ENCODE results near the gene DCLRE1B. TPM values are rescaled to one million over a fixed set of nuclear protein-coding genes. Genes with fewer than 3 reads are reported as not detected.
"Not testable (repeated sequence)": the region's sequence is repeated elsewhere in the genome, so short reads cannot be mapped to it uniquely, and the experiment has no call there.

Gene DCLRE1B
- total RNA-seq, 2 donors from 2014 or later = 5.4 to 9.5 TPM

GRCh38 chr1:113946112-113946511 is 41.0 kb downstream of the DCLRE1B start:
- TF ChIP-seq, protein P1, sequence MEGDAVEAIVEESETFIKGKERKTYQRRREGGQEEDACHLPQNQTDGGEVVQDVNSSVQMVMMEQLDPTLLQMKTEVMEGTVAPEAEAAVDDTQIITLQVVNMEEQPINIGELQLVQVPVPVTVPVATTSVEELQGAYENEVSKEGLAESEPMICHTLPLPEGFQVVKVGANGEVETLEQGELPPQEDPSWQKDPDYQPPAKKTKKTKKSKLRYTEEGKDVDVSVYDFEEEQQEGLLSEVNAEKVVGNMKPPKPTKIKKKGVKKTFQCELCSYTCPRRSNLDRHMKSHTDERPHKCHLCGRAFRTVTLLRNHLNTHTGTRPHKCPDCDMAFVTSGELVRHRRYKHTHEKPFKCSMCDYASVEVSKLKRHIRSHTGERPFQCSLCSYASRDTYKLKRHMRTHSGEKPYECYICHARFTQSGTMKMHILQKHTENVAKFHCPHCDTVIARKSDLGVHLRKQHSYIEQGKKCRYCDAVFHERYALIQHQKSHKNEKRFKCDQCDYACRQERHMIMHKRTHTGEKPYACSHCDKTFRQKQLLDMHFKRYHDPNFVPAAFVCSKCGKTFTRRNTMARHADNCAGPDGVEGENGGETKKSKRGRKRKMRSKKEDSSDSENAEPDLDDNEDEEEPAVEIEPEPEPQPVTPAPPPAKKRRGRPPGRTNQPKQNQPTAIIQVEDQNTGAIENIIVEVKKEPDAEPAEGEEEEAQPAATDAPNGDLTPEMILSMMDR (IDR thresholded peaks at IDR 0.05) = no peak
- no peaks in the 10 kb centered on the region for H3K4me1 ChIP-seq
- no peak overlapping the region for H3K9ac ChIP-seq (ENCODE audit: low read depth in 2 of 2, low read length in 2 of 2)
- H3K36me3 ChIP-seq = no peaks in the 10 kb centered on the region
- H3K27me3 ChIP-seq = no peaks in the 10 kb centered on the region
- no peak overlapping the region for H3K27ac ChIP-seq
- H3K4me3 ChIP-seq = no peak overlapping the region
- H3K9me3 ChIP-seq = no peaks in the 10 kb centered on the region
- DNase-seq = no peak
- intact Hi-C loops (cut with DNase I) = loop anchor here (2.0 kb wide), 1 partner anchor 13 kb away; no protein-coding TSS in a partner anchor

- Histone ChIP-seq H3K36me3 (no peaks in the 10 kb centered on the region), H3K27ac (peak overlapping the region; percentile 27), H3K4me3 (no peak overlapping the region), H3K4me1 (no peaks in the 10 kb centered on the region), H3K9ac (ENCODE audit: low read depth in 2 of 2, low read length in 2 of 2) (peak overlapping the region in 1 of 2 donors; percentile 6), H3K27me3 (no peaks in the 10 kb centered on the region), H3K9me3 (no peaks in the 10 kb centered on the region)
- no peak for DNase-seq
- TF ChIP-seq, protein P1 (IDR thresholded peaks at IDR 0.05) = no peak
- intact Hi-C loops (cut with DNase I) = loop anchor here (2.0 kb wide), 1 partner anchor 14 kb away; no protein-coding TSS in a partner anchor
Measured at GRCh38 chr1:113946678-113947387, 41.7 kb downstream of the DCLRE1B start.

GRCh38 chr1:113947388-113948107 is 42.4 kb downstream of the DCLRE1B start:
- TF ChIP-seq, protein P1 (IDR thresholded peaks at IDR 0.05) = no peak
- Histone ChIP-seq H3K36me3 (no peaks in the 10 kb centered on the region), H3K27me3 (no peaks in the 10 kb centered on the region), H3K27ac (peak overlapping the region; percentile 27), H3K4me1 (no peaks in the 10 kb centered on the region), H3K4me3 (no peak overlapping the region), H3K9ac (ENCODE audit: low read depth in 2 of 2, low read length in 2 of 2) (peak overlapping the region in 1 of 2 donors; percentile 6), H3K9me3 (no peaks in the 10 kb centered on the region)
- intact Hi-C loops (cut with DNase I) = loop anchor here (2.0 kb wide), 1 partner anchor 15 kb away; no protein-coding TSS in a partner anchor
- DNase-seq = no peak

GRCh38 chr1:113948151-113948550 is 43.0 kb downstream of the DCLRE1B start:
- H3K36me3 ChIP-seq; H3K9ac ChIP-seq (ENCODE audit: low read depth in 2 of 2, low read length in 2 of 2); H3K4me3 ChIP-seq; H3K9me3 ChIP-seq; DNase-seq; intact Hi-C loops (cut with DNase I); H3K27me3 ChIP-seq; H3K4me1 ChIP-seq: not testable (repeated sequence)
- H3K27ac ChIP-seq = peak overlapping the region; percentile 27

DNA sequence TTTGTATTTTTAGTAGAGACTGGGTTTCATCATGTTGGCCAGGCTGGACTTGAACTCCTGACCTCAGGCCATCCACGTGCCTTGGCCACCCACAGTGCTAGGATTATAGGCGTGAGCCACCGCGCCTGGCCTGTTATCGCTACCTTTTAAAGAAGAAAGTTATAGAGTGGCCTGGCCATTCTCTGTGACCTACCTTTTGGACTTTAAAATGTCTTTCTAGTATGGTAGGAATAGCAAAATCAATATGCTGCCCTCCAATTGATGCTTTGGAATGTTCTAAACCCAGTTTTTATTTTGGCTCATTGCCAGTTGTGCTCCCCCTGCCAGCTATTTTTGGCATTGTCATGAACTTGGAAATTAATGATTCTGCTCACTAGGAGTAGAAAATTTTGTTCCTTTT is 43.9 kb downstream of the DCLRE1B start:
- TF ChIP-seq, protein P1 (IDR thresholded peaks at IDR 0.05) = no peak
- no peak overlapping the region for H3K27ac ChIP-seq
- DNase-seq = no peak

DNA sequence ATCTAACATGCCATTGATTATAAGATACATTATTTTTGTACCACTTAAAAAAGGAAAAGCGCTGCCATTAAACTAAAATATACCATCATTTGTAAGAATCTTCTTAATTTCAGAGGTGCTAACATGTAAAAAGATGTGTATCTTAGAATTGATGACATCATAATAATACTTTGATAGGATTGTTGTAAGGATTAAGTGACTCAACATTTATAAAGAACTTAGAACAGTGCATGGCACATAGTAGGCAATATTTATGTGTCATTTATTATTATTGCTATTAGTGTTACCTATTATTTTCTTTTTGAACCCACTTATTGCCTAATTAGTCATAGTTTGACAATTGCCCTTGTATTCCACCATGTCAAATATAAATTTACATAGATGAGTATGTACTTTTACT is 45.8 kb downstream of the DCLRE1B start:
- no peaks in the 10 kb centered on the region for H3K4me1 ChIP-seq

More for the DNA sequence above, 43.9 kb downstream of the DCLRE1B start:
- Histone ChIP-seq H3K27me3 (no peaks in the 10 kb centered on the region), H3K4me1 (no peaks in the 10 kb centered on the region), H3K9me3 (no peaks in the 10 kb centered on the region), H3K4me3 (no peak overlapping the region), H3K9ac (ENCODE audit: low read depth in 2 of 2, low read length in 2 of 2) (no peak overlapping the region), H3K36me3 (no peaks in the 10 kb centered on the region)
- intact Hi-C loops (cut with DNase I) = no loop called here

More for the DNA sequence above, 45.8 kb downstream of the DCLRE1B start:
- intact Hi-C loops (cut with DNase I) = no loop called here
- Histone ChIP-seq H3K27ac (no peak overlapping the region), H3K9me3 (no peaks in the 10 kb centered on the region), H3K36me3 (no peaks in the 10 kb centered on the region), H3K9ac (ENCODE audit: low read depth in 2 of 2, low read length in 2 of 2) (no peak overlapping the region), H3K27me3 (no peaks in the 10 kb centered on the region), H3K4me3 (no peak overlapping the region)
- TF ChIP-seq, protein P1 (IDR thresholded peaks at IDR 0.05) = no peak
- DNase-seq = no peak

Data from colonic mucosa (tissue), 4 donors.